ENCODE measurements around the gene BASP1. TPM values are rescaled to one million over a fixed set of nuclear protein-coding genes. Genes with fewer than 3 reads are reported as not detected.

BASP1 gene
- total RNA-seq (1 to 10 TPM; 1.4 to 2.4 TPM), total RNA-seq (0.23 to 1.3 reads per million in 2 donors)

- Mint-ChIP-seq H3K4me3 (peak within 1 kb of the TSS; percentile 87), H3K27ac (peak within 1 kb of the TSS; percentile 47)
Measured at GRCh38 chr5:17217493-17218352, at the start of gene BASP1. Gene BASP1, plus strand, starts transcription at chr5:17217631. Its CDS starts 57,586 bp downstream, at chr5:17275217.

GRCh38 chr5:17169507-17169906 lies 47.9 kb upstream of the BASP1 start:
- Mint-ChIP-seq H3K27me3 (peaks cover 13% of the 10 kb centered on the region), H3K4me1 (no peaks in the 10 kb centered on the region), H3K36me3 (ENCODE audit: low read depth) (no peaks in the 10 kb centered on the region), H3K27ac (no peak overlapping the region), H3K4me3 (no peak overlapping the region)
- ATAC-seq (no peak), DNase-seq (no peak)
- H3K9me3 ChIP-seq (ENCODE audit: control insufficient read depth, low read length, poor library complexity, severe bottlenecking) = no peaks in the 10 kb centered on the region

More at GRCh38 chr5:17217493-17218352, at the start of gene BASP1:
- peaks cover 5% of the 10 kb centered on the region for H3K4me1 Mint-ChIP-seq
- DNase-seq (peak in 2 of 3 donors; percentile 14 to 21), ATAC-seq (peak; percentile 58)
- no peaks in the 10 kb centered on the region for H3K9me3 ChIP-seq (ENCODE audit: control insufficient read depth, low read length, poor library complexity, severe bottlenecking)
- H3K27me3 Mint-ChIP-seq = peaks cover 26% of the 10 kb centered on the region
- H3K36me3 Mint-ChIP-seq (ENCODE audit: low read depth) = peaks cover 2% of the 10 kb centered on the region

GRCh38 chr5:17172791-17173190 lies 44.6 kb upstream of the BASP1 start:
- Mint-ChIP-seq H3K4me1 (no peaks in the 10 kb centered on the region), H3K4me3 (no peak overlapping the region), H3K27me3 (peaks cover 13% of the 10 kb centered on the region), H3K27ac (no peak overlapping the region), H3K36me3 (ENCODE audit: low read depth) (no peaks in the 10 kb centered on the region)
- no peak for ATAC-seq
- DNase-seq = no peak
- no peaks in the 10 kb centered on the region for H3K9me3 ChIP-seq (ENCODE audit: control insufficient read depth, low read length, poor library complexity, severe bottlenecking)

GRCh38 chr5:17174965-17175364 lies 42.5 kb upstream of the BASP1 start:
- DNase-seq (no peak), ATAC-seq (no peak)
- Mint-ChIP-seq H3K27ac (no peak overlapping the region), H3K4me1 (no peaks in the 10 kb centered on the region), H3K36me3 (ENCODE audit: low read depth) (no peaks in the 10 kb centered on the region), H3K27me3 (peaks cover 12% of the 10 kb centered on the region), H3K4me3 (no peak overlapping the region)
- no peaks in the 10 kb centered on the region for H3K9me3 ChIP-seq (ENCODE audit: control insufficient read depth, low read length, poor library complexity, severe bottlenecking)

- ATAC-seq = no peak
- Mint-ChIP-seq H3K36me3 (ENCODE audit: low read depth) (no peaks in the 10 kb centered on the region), H3K27me3 (no peaks in the 10 kb centered on the region), H3K4me1 (no peaks in the 10 kb centered on the region), H3K27ac (no peak overlapping the region), H3K4me3 (no peak overlapping the region)
- no peaks in the 10 kb centered on the region for H3K9me3 ChIP-seq (ENCODE audit: control insufficient read depth, low read length, poor library complexity, severe bottlenecking)
- DNase-seq = no peak
Measured at GRCh38 chr5:17177501-17178372, 39.7 kb upstream of the BASP1 start.

- ATAC-seq = no peak
- H3K4me3 Mint-ChIP-seq = no peak overlapping the region
- H3K36me3 Mint-ChIP-seq (ENCODE audit: low read depth) = no peaks in the 10 kb centered on the region
- H3K4me1 Mint-ChIP-seq = no peaks in the 10 kb centered on the region
- H3K27ac Mint-ChIP-seq = no peak overlapping the region
- no peaks in the 10 kb centered on the region for H3K9me3 ChIP-seq (ENCODE audit: control insufficient read depth, low read length, poor library complexity, severe bottlenecking)
- no peak for DNase-seq
- H3K27me3 Mint-ChIP-seq = no peaks in the 10 kb centered on the region
Measured at GRCh38 chr5:17178373-17178675, 39.1 kb upstream of the BASP1 start.

- Mint-ChIP-seq H3K4me1 (no peaks in the 10 kb centered on the region), H3K36me3 (ENCODE audit: low read depth) (no peaks in the 10 kb centered on the region), H3K27ac (no peak overlapping the region), H3K4me3 (no peak overlapping the region), H3K27me3 (no peaks in the 10 kb centered on the region)
- DNase-seq (no peak), ATAC-seq (no peak)
- no peaks in the 10 kb centered on the region for H3K9me3 ChIP-seq (ENCODE audit: control insufficient read depth, low read length, poor library complexity, severe bottlenecking)
Measured at GRCh38 chr5:17180330-17180843, 37.0 kb upstream of the BASP1 start.

- Mint-ChIP-seq H3K27ac (no peak overlapping the region), H3K36me3 (ENCODE audit: low read depth) (no peaks in the 10 kb centered on the region)
Measured at GRCh38 chr5:17180864-17181723, 36.3 kb upstream of the BASP1 start.

GRCh38 chr5:17182494-17182893 lies 34.9 kb upstream of the BASP1 start:
- Mint-ChIP-seq H3K27ac (no peak overlapping the region), H3K4me3 (no peak overlapping the region), H3K27me3 (peaks cover 1% of the 10 kb centered on the region), H3K4me1 (no peaks in the 10 kb centered on the region), H3K36me3 (ENCODE audit: low read depth) (no peaks in the 10 kb centered on the region)
- no peaks in the 10 kb centered on the region for H3K9me3 ChIP-seq (ENCODE audit: control insufficient read depth, low read length, poor library complexity, severe bottlenecking)
- ATAC-seq (no peak), DNase-seq (no peak)

More at GRCh38 chr5:17180864-17181723, 36.3 kb upstream of the BASP1 start:
- no peak for DNase-seq
- no peak overlapping the region for H3K4me3 Mint-ChIP-seq
- no peaks in the 10 kb centered on the region for H3K4me1 Mint-ChIP-seq
- no peaks in the 10 kb centered on the region for H3K27me3 Mint-ChIP-seq
- H3K9me3 ChIP-seq (ENCODE audit: control insufficient read depth, low read length, poor library complexity, severe bottlenecking) = no peaks in the 10 kb centered on the region
- ATAC-seq = no peak

GRCh38 chr5:17182981-17183380 lies 34.5 kb upstream of the BASP1 start:
- ATAC-seq = no peak
- H3K36me3 Mint-ChIP-seq (ENCODE audit: low read depth) = no peaks in the 10 kb centered on the region
- peaks cover 6% of the 10 kb centered on the region for H3K27me3 Mint-ChIP-seq
- H3K9me3 ChIP-seq (ENCODE audit: control insufficient read depth, low read length, poor library complexity, severe bottlenecking) = no peaks in the 10 kb centered on the region
- no peak for DNase-seq
- H3K27ac Mint-ChIP-seq = no peak overlapping the region
- no peak overlapping the region for H3K4me3 Mint-ChIP-seq
- no peaks in the 10 kb centered on the region for H3K4me1 Mint-ChIP-seq

GRCh38 chr5:17183831-17184230 lies 33.6 kb upstream of the BASP1 start:
- Mint-ChIP-seq H3K27ac (no peak overlapping the region), H3K4me1 (no peaks in the 10 kb centered on the region), H3K27me3 (peaks cover 7% of the 10 kb centered on the region), H3K36me3 (ENCODE audit: low read depth) (no peaks in the 10 kb centered on the region), H3K4me3 (no peak overlapping the region)
- ATAC-seq (no peak), DNase-seq (no peak)
- H3K9me3 ChIP-seq (ENCODE audit: control insufficient read depth, low read length, poor library complexity, severe bottlenecking) = no peaks in the 10 kb centered on the region

GRCh38 chr5:17184588-17184987 lies 32.8 kb upstream of the BASP1 start:
- peaks cover 12% of the 10 kb centered on the region for H3K27me3 Mint-ChIP-seq
- H3K27ac Mint-ChIP-seq = no peak overlapping the region
- H3K36me3 Mint-ChIP-seq (ENCODE audit: low read depth) = peaks cover 2% of the 10 kb centered on the region
- H3K4me1 Mint-ChIP-seq = peaks cover 3% of the 10 kb centered on the region
- no peaks in the 10 kb centered on the region for H3K9me3 ChIP-seq (ENCODE audit: control insufficient read depth, low read length, poor library complexity, severe bottlenecking)
- ATAC-seq = no peak
- H3K4me3 Mint-ChIP-seq = no peak overlapping the region
- no peak for DNase-seq

All from T-helper 17 cell (primary cell).